ENCODE data around the gene ZNF74.
"Not testable (repeated sequence)": the region's sequence is repeated elsewhere in the genome, so short reads cannot be mapped to it uniquely, and the experiment has no call there.

The ZNF74 gene

GRCh38 chr22:20399866-20400605 is 6.1 kb downstream of the ZNF74 start:
- no peak for DNase-seq (ENCODE audit: low read depth, low spot score)
- H3K27ac ChIP-seq = no peak overlapping the region

- no peak overlapping the region for H3K27ac ChIP-seq
- DNase-seq (ENCODE audit: low read depth, low spot score) = no peak
Measured at GRCh38 chr22:20400606-20401375, 6.8 kb downstream of the ZNF74 start.

GRCh38 chr22:20401376-20402014 is 7.5 kb downstream of the ZNF74 start:
- no peak for DNase-seq (ENCODE audit: low read depth, low spot score)

GRCh38 chr22:20402960-20403778 is 9.2 kb downstream of the ZNF74 start:
- no peak overlapping the region for H3K27ac ChIP-seq
- no peak for DNase-seq (ENCODE audit: low read depth, low spot score)

More at GRCh38 chr22:20401376-20402014, 7.5 kb downstream of the ZNF74 start:
- no peak overlapping the region for H3K27ac ChIP-seq

GRCh38 chr22:20403779-20404140 is 9.8 kb downstream of the ZNF74 start:
- H3K27ac ChIP-seq = no peak overlapping the region

GRCh38 chr22:20404881-20405280 is 10.9 kb downstream of the ZNF74 start:
- no peak for DNase-seq (ENCODE audit: low read depth, low spot score)
- no peak overlapping the region for H3K27ac ChIP-seq

More at GRCh38 chr22:20403779-20404140, 9.8 kb downstream of the ZNF74 start:
- DNase-seq (ENCODE audit: low read depth, low spot score) = no peak

GRCh38 chr22:20405291-20405930 is 11.5 kb downstream of the ZNF74 start:
- DNase-seq (ENCODE audit: low read depth, low spot score) = no peak
- no peak overlapping the region for H3K27ac ChIP-seq

GRCh38 chr22:20405931-20406685 is 12.2 kb downstream of the ZNF74 start:
- H3K27ac ChIP-seq = no peak overlapping the region
- no peak for DNase-seq (ENCODE audit: low read depth, low spot score)

- DNase-seq (ENCODE audit: low read depth, low spot score) = no peak
- no peak overlapping the region for H3K27ac ChIP-seq
Measured at GRCh38 chr22:20406686-20407408, 12.9 kb downstream of the ZNF74 start.

GRCh38 chr22:20407829-20408228 is 13.9 kb downstream of the ZNF74 start:
- no peak overlapping the region for H3K27ac ChIP-seq
- no peak for DNase-seq (ENCODE audit: low read depth, low spot score)

GRCh38 chr22:20408891-20409290 is 14.9 kb downstream of the ZNF74 start:
- no peak overlapping the region for H3K27ac ChIP-seq

GRCh38 chr22:20409385-20409784 is 15.4 kb downstream of the ZNF74 start:
- DNase-seq (ENCODE audit: low read depth, low spot score); H3K27ac ChIP-seq: not testable (repeated sequence)

More at GRCh38 chr22:20408891-20409290, 14.9 kb downstream of the ZNF74 start:
- DNase-seq (ENCODE audit: low read depth, low spot score) = no peak

- no peak for DNase-seq (ENCODE audit: low read depth, low spot score)
- no peak overlapping the region for H3K27ac ChIP-seq
Measured at GRCh38 chr22:20412474-20413216, 18.7 kb downstream of the ZNF74 start.

- no peak overlapping the region for H3K27ac ChIP-seq
- no peak for DNase-seq (ENCODE audit: low read depth, low spot score)
Measured at GRCh38 chr22:20413217-20414058, 19.5 kb downstream of the ZNF74 start.

- no peak overlapping the region for H3K27ac ChIP-seq
- DNase-seq (ENCODE audit: low read depth, low spot score) = no peak
Measured at GRCh38 chr22:20414059-20414440, 20.1 kb downstream of the ZNF74 start.

- DNase-seq (ENCODE audit: low read depth, low spot score) = no peak
- H3K27ac ChIP-seq = no peak overlapping the region
Measured at GRCh38 chr22:20414450-20414849, 20.5 kb downstream of the ZNF74 start.

GRCh38 chr22:20415241-20415640 is 21.3 kb downstream of the ZNF74 start:
- not testable (repeated sequence) for DNase-seq (ENCODE audit: low read depth, low spot score); H3K27ac ChIP-seq
